ENCODE data around the gene DDX17. TPM values are rescaled to one million over a fixed set of nuclear protein-coding genes. Genes with fewer than 3 reads are reported as not detected.

DDX17 gene
- total and polyA plus RNA-seq, 2 experiments from 2014 or later: 88.0 to 603 TPM

DNA sequence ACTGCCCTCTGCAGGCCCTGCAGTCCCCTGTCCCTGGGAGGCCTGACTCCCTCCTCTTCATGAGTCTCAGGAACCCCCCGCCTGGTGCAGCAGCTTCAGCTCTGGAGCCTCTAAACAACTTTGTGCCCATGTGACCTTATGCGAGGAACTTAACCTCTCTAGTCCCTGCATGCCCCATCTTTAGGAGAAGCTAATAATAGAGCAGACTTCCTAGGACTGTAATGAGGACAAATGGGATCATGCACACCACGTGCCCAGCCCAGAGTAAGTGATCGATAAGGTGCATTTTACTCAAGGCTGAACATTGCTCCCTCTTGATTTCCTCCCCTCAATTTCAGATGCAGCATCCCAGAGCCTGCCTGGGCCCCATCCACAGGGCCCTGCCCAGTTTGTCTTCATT is 70.1 kb downstream of the DDX17 start (continued):
- TF ChIP-seq STAT1 (IDR thresholded peaks at IDR 0.05; ENCODE audit: unreplicated experiment) (no peak), EZH2 (IDR thresholded peaks at IDR 0.05; ENCODE audit: low read depth, unreplicated experiment) (no peak), CTCF (conservative IDR thresholded peaks at IDR 0.05; ENCODE audit: low read depth in 2 of 2) (no peak)

DNA sequence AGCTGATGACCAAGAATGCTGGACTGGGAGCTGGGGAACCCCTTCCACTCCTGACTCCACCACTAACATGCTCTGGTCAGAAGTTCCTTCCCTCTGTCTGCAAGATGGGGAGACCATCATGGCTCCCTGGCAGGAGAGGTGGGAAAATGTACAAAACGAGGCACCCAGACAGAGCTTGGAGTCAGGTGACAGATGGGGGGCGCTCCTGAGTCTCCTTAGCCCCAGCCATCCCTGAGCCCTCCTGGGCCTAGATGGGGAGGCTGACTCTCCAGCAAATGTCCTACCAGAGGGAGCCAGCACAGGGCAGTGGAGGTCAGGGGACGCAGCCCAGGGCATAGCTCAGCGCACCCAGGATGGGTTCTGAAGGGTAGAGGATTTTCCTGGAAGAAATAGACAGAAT is 71.1 kb downstream of the DDX17 start:
- Histone ChIP-seq H3F3A (replicated peaks; ENCODE audit: low read depth) (no peaks in the 10 kb centered on the region; the same call in 1 of the 2 replicates), H3K36me3 (ENCODE audit: insufficient read depth) (no peaks in the 10 kb centered on the region), H4K20me1 (replicated peaks; ENCODE audit: insufficient read depth) (no peaks in the 10 kb centered on the region), H2AFZ (no peak overlapping the region), H3K4me2 (no peak overlapping the region), H3K4me1 (ENCODE audit: insufficient read depth) (no peaks in the 10 kb centered on the region), H3K79me2 (replicated peaks; ENCODE audit: insufficient read depth) (no peaks in the 10 kb centered on the region), H3K27ac (ENCODE audit: low read depth) (no peak overlapping the region), H3K27me3 (ENCODE audit: insufficient read depth) (no peaks in the 10 kb centered on the region), H3K9me2 (ENCODE audit: insufficient read depth) (no peaks in the 10 kb centered on the region), H3K4me3 (no peak overlapping the region)
- Mint-ChIP-seq H3K27me3 (ENCODE audit: insufficient read depth, low read depth, poor library complexity) (peaks cover 12% of the 10 kb centered on the region), H3K9me3 (no peaks in the 10 kb centered on the region; the same call in 2 of the 3 replicates), H3K36me3 (ENCODE audit: low read depth) (no peaks in the 10 kb centered on the region), H3K4me3 (no peak overlapping the region), H3K4me1 (peaks cover 4% of the 10 kb centered on the region), H3K27ac (no peak overlapping the region)
- peak; percentile 65 for DNase-seq (ENCODE audit: low spot score)
- TF ChIP-seq CTCF (conservative IDR thresholded peaks at IDR 0.05; ENCODE audit: low read depth in 2 of 2) (peak; percentile 55 to 73), JUNB (IDR thresholded peaks at IDR 0.05; ENCODE audit: unreplicated experiment) (no peak)
- peak; percentile 72 for ATAC-seq

- H3F3A ChIP-seq (replicated peaks; ENCODE audit: low read depth): no peaks in the 10 kb centered on the region; the same call in 1 of the 2 replicates
- DNase-seq (ENCODE audit: low spot score) (no peak), ATAC-seq (no peak)
- H3K4me1 Mint-ChIP-seq: peaks cover 4% of the 10 kb centered on the region
- H3K4me2 ChIP-seq: no peak overlapping the region
- no peaks in the 10 kb centered on the region for H3K79me2 ChIP-seq (replicated peaks; ENCODE audit: insufficient read depth)
- H3K27me3 ChIP-seq (ENCODE audit: insufficient read depth): no peaks in the 10 kb centered on the region
- H3K9me3 Mint-ChIP-seq: no peaks in the 10 kb centered on the region; the same call in 2 of the 3 replicates
- H3K27me3 Mint-ChIP-seq (ENCODE audit: insufficient read depth, low read depth, poor library complexity): peaks cover 12% of the 10 kb centered on the region
- no peak overlapping the region for H3K27ac ChIP-seq (ENCODE audit: low read depth)
- H4K20me1 ChIP-seq (replicated peaks; ENCODE audit: insufficient read depth): no peaks in the 10 kb centered on the region
- H3K36me3 ChIP-seq (ENCODE audit: insufficient read depth): no peaks in the 10 kb centered on the region
- H3K36me3 Mint-ChIP-seq (ENCODE audit: low read depth): no peaks in the 10 kb centered on the region
- H3K4me3 ChIP-seq: no peak overlapping the region
- H3K4me1 ChIP-seq (ENCODE audit: insufficient read depth): no peaks in the 10 kb centered on the region
- no peak overlapping the region for H2AFZ ChIP-seq
- no peaks in the 10 kb centered on the region for H3K9me2 ChIP-seq (ENCODE audit: insufficient read depth)
- H3K4me3 Mint-ChIP-seq: no peak overlapping the region
- H3K27ac Mint-ChIP-seq: no peak overlapping the region
- TF ChIP-seq, protein P1, sequence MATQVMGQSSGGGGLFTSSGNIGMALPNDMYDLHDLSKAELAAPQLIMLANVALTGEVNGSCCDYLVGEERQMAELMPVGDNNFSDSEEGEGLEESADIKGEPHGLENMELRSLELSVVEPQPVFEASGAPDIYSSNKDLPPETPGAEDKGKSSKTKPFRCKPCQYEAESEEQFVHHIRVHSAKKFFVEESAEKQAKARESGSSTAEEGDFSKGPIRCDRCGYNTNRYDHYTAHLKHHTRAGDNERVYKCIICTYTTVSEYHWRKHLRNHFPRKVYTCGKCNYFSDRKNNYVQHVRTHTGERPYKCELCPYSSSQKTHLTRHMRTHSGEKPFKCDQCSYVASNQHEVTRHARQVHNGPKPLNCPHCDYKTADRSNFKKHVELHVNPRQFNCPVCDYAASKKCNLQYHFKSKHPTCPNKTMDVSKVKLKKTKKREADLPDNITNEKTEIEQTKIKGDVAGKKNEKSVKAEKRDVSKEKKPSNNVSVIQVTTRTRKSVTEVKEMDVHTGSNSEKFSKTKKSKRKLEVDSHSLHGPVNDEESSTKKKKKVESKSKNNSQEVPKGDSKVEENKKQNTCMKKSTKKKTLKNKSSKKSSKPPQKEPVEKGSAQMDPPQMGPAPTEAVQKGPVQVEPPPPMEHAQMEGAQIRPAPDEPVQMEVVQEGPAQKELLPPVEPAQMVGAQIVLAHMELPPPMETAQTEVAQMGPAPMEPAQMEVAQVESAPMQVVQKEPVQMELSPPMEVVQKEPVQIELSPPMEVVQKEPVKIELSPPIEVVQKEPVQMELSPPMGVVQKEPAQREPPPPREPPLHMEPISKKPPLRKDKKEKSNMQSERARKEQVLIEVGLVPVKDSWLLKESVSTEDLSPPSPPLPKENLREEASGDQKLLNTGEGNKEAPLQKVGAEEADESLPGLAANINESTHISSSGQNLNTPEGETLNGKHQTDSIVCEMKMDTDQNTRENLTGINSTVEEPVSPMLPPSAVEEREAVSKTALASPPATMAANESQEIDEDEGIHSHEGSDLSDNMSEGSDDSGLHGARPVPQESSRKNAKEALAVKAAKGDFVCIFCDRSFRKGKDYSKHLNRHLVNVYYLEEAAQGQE (IDR thresholded peaks at IDR 0.05; ENCODE audit: unreplicated experiment): no peak
- no peak for TF ChIP-seq NANOG (IDR thresholded peaks at IDR 0.05; ENCODE audit: borderline replicate concordance)
- no peak for TF ChIP-seq ZNF331 (CRISPR knock-in tag; IDR thresholded peaks at IDR 0.05; ENCODE audit: low read depth)
- no peak for TF ChIP-seq POLR2AphosphoS5 (IDR thresholded peaks at IDR 0.05; ENCODE audit: low read depth)
- TF ChIP-seq, protein P2, sequence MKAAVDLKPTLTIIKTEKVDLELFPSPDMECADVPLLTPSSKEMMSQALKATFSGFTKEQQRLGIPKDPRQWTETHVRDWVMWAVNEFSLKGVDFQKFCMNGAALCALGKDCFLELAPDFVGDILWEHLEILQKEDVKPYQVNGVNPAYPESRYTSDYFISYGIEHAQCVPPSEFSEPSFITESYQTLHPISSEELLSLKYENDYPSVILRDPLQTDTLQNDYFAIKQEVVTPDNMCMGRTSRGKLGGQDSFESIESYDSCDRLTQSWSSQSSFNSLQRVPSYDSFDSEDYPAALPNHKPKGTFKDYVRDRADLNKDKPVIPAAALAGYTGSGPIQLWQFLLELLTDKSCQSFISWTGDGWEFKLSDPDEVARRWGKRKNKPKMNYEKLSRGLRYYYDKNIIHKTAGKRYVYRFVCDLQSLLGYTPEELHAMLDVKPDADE (IDR thresholded peaks at IDR 0.05): no peak
Measured at GRCh38 chr22:38433871-38434270, 72.2 kb downstream of the DDX17 start.

Measured in GM23338 (cell line).